Pericardium fibroblast (primary cell): ENCODE data around the gene KCNJ13. TPM values are rescaled to one million over a fixed set of nuclear protein-coding genes. Genes with fewer than 3 reads are reported as not detected.

Source experiments
- total RNA-seq: library from RNA; depleted of rRNA; stranded (reverse); fragments of >200 nt; gene quantifications from 2 replicates; pipeline ENCODE4 v1.2.3, GENCODE V29; 2015

Gene KCNJ13
- total RNA-seq: not detected in 2 replicates

GRCh38 chr2:232776435-232776834 is at the start of gene KCNJ13:
TSS of gene KCNJ13 (minus strand) at chr2:232776565. CDS start at chr2:232771362, 5,203 bp downstream.

Other genes starting within 250 kb of the KCNJ13 start
- gene CHRNG, start 236.9 kb downstream of the KCNJ13 start, total RNA-seq: 0.77 TPM in 1 of 2 replicates, not detected in the other
- gene TIGD1, start 226.0 kb downstream of the KCNJ13 start, total RNA-seq: 2.3 and 2.6 TPM in 2 replicates
- gene EIF4E2, start 225.9 kb downstream of the KCNJ13 start, total RNA-seq: 43.6 and 83.4 TPM in 2 replicates
- 0.26 and 1.1 TPM in 2 replicates for gene EFHD1, start 143.0 kb downstream of the KCNJ13 start, total RNA-seq
- 27.7 and 44.5 TPM in 2 replicates for gene GIGYF2, start 79.2 kb downstream of the KCNJ13 start, total RNA-seq
- 0.12 and 0.17 TPM in 2 replicates for gene SNORC, start 93.7 kb upstream of the KCNJ13 start, total RNA-seq
- gene NGEF, start 236.7 kb upstream of the KCNJ13 start, total RNA-seq: 1.3 TPM in 1 of 2 replicates, not detected in the other